ENCODE data around the gene COL5A1. TPM values are rescaled to one million over a fixed set of nuclear protein-coding genes. Genes with fewer than 3 reads are reported as not detected.

The COL5A1 gene
- total RNA-seq, 1 donor from 2014 or later: 12.8 TPM

DNA sequence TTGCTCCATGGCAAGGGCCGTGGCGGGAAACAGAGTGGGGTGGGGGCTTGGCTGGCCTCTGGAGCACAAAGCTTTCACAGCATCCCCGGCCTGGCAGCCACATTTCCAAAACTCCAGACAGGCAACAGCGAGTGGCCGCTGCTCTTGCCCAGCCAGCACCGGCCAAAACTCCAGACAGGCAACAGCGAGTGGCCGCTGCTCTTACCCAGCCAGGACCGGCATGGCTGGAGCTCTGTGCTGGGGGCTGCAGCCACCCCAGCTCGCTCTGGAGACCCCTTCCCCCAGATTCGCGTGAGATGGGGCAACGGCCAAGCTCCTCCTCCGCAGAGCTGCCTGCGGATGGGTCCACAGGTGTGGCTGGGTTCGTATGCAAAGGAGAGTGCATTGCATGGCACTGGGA lies 98.5 kb downstream of the COL5A1 start:
- DNase-seq (ENCODE audit: low read depth): no peak

DNA sequence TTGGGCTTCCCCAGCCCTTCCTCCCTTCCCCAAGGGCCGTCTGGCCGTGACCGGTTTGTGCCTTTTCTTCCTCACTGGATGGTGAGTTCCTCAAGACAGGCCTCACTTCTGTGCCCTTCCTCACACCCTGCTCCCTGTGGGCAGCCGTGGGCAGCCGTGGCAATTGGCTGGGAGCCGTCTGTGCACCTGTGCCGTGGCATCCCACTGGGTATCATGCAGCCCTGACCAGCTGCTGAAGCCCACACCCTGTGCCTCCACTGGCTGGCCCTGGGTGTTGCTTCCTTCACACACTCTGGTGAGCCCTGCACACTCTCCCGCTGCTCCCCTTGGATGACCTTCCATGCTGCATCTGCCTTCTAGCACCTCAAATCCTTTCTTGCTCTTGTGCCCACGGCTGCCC lies 100.2 kb downstream of the COL5A1 start:
- no peak for DNase-seq (ENCODE audit: low read depth)

DNA sequence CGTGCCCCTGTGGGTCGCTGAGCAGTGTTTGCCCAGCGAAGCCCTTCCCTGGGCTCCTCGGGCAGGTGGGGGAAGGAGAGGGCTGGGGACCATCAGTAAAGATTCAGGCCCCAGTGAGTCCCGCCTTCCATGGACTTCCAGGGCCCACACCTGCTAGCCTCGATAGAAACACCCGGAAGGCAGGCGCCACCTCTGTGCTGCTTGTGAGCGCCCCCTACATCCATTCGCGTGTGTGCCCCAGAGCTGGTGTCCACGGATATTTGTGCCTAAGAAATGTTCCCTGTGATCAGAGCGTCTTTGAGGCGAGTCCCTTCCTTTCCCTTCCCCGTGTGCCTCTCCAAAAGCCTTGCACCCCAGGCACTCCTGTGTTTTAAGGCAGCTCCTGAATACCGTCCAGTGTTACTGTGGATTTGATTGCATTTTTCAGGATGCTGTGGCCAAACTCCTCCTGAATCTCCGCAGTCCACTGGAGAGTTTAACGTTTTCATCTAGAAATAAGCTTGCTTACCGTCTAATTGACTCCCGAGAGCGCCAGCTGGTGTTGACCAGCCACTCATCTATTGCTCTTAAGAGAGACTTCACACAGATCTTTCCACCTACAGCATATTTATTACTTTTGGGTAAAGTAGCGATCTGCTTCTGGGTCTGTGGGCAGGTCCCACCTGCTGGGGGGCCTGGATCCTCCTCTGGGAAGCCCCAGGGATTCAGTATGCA lies 101.4 kb downstream of the COL5A1 start:
- no peak for DNase-seq (ENCODE audit: low read depth)

DNA sequence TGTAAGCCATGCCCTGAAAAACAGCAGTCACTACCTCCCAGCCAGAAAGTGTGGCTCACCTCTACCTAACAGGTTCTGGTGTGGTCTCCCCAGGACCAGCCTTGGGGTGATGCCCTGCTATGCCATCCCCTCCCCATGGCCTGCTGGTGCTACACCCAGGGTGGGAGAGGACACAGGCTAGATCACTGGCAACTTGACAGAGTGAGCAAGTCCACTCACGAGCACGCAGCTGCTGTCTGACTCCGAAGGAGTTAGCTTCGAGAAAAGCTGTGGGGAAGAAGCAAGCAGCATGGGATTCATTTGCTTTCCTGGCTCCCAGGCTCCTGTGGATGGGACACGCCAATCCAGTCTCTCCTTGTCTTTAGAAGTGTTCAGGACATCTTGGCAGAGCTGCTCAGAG lies 102.2 kb downstream of the COL5A1 start:
- DNase-seq (ENCODE audit: low read depth): no peak

DNA sequence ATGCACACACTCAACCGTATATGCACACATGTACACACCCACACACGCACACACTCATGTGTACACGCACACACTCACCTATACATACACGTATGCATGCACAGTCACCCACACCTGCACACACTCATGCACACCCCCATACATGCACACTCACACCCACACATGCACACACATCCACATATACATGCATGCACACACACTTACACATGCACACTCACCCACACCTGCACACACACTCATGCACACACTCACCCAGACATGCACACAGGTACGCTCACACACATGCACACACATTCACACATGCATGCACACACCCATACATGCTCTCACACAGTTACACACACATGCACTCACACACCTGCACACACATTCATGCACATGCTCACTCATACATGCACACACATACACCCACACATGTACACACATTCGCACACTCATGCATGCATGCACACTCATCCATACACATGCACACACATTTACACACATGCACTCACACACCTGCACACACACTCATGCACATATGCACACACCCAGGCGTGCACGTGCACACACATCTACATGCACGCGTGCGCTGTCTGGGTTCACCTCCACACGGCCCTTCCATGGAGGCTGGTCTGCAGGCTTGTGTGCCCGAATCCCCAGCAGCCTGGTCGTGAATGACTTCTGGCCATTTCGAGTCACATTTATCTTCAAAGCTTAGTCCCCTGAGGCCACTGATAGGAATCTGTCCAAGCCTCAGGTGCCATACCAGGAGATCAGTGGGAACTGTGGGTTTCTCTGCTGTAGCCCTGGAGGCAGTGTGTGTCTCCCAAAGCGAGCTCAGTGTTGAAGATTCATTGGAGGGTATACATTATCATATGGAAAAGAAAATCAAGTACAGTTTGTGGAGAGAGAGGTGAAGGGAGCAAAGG lies 103.0 kb downstream of the COL5A1 start:
- DNase-seq (ENCODE audit: low read depth): no peak

- no peak for DNase-seq (ENCODE audit: low read depth)
Measured at GRCh38 chr9:134747951-134748489, 106.4 kb downstream of the COL5A1 start.

- no peak for DNase-seq (ENCODE audit: low read depth)
Measured at GRCh38 chr9:134748591-134748990, 107.0 kb downstream of the COL5A1 start.

- DNase-seq (ENCODE audit: low read depth): no peak
Measured at GRCh38 chr9:134750450-134751155, 109.0 kb downstream of the COL5A1 start.

GRCh38 chr9:134751622-134752021 lies 110.0 kb downstream of the COL5A1 start:
- DNase-seq (ENCODE audit: low read depth): no peak

DNA sequence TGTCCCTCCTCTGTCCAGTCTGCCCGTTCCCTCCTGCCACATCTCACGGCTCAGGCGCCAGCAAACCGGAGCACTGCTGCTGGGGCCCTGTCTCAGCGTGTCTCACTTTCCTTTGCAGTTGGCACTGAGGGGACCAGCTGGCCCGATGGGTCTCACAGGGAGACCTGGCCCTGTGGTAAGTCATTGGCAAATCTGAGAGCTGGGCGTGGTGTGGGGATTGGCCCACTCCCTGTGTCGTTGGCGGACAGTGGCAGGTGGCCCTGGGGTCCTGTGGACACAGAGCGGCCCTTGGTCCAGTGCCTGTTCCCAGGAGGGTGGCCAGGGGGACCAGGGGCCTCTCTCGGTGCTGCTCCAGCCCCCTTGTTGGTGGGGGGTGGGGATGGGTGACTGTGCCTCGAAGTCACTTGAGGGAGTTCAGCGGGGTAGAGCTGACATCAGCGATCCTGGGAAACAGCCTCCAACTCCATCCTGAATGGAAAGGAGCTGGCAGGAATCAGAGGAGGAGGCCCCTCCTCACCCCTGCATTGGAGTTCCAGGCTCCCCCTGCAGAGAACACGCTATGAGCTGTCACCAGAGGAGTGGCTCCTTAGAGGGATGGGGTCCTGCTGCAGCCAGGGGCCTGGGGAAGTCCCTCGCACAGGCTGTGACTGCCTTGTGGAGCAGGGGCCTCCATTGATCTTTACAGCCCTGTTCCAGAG lies 111.0 kb downstream of the COL5A1 start:
- DNase-seq (ENCODE audit: low read depth): no peak

DNA sequence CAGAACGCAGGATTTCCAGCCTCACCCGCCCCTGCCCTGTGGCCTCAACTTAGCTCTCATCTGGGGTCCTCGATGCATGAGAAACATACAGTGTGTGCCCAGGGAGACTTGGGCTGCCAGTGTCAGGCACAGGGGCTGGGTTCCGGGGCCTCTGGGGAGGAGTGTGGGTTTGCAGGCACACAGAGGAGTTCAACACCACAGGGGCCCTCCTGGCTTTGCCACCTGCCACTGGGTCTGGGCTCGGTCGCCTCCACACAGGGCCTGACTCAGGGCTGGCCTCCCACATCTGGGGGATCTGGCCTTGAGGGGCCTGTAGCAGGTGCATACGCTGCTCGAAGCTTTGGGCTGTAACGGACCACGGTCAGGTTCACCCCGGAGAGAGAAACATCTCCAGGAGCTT lies 111.6 kb downstream of the COL5A1 start:
- DNase-seq (ENCODE audit: low read depth): no peak

- no peak for DNase-seq (ENCODE audit: low read depth)
Measured at GRCh38 chr9:134755221-134755907, 113.8 kb downstream of the COL5A1 start.

- no peak for DNase-seq (ENCODE audit: low read depth)
Measured at GRCh38 chr9:134756098-134756497, 114.5 kb downstream of the COL5A1 start.

DNA sequence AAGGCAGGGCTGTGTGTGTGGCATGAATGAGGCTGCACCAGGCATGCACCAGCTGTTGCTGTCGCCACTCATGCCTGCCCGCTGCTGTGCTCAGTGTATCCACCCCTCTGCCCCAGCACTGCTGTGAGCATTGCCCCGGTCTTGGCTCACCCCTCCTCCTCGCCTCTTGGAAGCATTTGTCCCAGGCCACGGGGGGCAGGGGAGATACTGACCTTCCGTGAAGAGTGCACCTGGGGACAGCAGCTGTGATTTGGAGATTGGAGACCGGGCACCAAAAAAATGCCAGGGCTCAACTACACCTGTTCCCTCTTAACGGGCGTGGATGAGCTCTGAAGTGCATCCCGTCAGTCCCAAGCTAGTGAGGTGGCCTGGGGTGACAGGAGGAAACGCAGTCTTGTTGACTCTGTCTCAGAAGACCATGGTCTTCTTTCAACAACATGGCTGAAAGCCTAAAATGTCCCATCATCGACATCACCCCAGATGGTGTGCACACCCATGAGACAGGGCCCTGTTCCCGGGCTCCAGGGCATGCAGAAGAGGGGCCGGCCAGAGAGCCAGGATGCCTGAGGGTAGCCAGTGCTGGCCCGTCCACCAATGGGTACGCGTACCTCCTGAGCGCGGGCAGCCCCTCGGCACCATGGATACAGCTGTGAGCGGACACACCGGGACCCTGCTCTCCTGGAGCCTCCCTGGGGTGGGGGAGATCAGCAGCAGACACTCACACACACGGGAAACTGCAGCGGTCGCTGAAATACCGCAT lies 115.8 kb downstream of the COL5A1 start:
- no peak for DNase-seq (ENCODE audit: low read depth)

DNA sequence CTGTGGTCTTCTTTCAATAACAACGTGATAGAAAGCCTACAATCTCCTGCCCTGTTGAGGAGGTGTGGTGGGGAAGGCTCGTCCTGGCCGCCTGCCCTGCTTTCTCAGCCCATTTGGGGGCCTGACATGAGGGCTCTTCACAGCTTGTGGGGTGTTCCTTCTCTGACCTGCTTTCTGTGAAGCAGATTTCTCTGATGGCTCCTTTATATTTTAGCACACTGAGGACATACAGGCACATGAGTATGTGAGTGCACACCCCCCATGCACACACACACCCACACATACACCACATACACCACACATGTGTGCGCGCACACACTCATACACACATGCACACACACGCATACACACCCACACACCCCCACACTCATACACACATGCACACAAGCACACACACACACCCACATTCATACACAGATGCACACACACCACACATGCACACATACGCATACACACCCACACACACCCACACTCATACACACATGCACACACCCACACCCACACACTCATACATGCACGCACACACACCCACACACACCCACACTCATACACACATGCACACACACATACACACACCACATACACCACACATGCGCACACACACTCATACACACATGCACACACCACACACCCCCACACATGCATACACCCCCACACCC lies 117.5 kb downstream of the COL5A1 start:
- no peak for DNase-seq (ENCODE audit: low read depth)

DNA sequence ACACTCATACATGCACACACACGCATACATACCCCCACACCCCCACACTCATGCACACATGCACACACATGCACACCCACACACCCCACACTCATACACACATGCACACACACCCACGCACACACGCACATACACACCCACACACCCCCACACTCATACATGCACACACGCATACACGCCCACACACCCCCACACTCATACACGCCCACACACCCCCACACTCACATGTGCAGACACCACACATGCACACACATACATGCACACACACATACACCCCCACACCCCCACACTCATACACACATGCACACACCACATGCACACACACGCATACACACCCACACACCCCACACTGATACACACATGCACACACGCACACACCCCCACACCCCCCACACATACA lies 118.3 kb downstream of the COL5A1 start:
- no peak for DNase-seq (ENCODE audit: low read depth)

GRCh38 chr9:134760750-134761420 lies 119.3 kb downstream of the COL5A1 start:
- DNase-seq (ENCODE audit: low read depth): no peak

- DNase-seq (ENCODE audit: low read depth): no peak
Measured at GRCh38 chr9:134764473-134765269, 123.1 kb downstream of the COL5A1 start.

Measured in renal cortical epithelial cell (primary cell).